ENCODE data around the gene CDKAL1.

DNA sequence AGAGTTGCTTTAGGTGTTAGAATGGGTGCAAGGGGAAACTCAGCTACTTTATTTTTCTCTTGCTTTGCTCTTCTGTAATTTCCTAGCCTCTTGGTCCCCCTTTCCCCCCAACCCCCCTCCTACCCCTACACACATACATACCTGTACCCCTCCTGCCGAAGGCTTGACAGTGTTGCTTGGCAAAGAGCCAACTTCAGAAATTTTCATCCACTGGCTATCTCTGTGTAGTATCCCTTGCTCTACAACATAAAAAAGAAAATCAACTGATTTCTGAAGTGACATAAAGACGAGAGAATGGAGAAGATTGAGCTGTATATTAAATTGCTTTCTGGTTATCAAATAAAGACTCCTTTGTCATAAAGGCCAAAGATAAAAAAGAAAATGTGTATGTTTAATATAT is 561.2 kb downstream of the CDKAL1 start:
- TF ChIP-seq, protein P1, sequence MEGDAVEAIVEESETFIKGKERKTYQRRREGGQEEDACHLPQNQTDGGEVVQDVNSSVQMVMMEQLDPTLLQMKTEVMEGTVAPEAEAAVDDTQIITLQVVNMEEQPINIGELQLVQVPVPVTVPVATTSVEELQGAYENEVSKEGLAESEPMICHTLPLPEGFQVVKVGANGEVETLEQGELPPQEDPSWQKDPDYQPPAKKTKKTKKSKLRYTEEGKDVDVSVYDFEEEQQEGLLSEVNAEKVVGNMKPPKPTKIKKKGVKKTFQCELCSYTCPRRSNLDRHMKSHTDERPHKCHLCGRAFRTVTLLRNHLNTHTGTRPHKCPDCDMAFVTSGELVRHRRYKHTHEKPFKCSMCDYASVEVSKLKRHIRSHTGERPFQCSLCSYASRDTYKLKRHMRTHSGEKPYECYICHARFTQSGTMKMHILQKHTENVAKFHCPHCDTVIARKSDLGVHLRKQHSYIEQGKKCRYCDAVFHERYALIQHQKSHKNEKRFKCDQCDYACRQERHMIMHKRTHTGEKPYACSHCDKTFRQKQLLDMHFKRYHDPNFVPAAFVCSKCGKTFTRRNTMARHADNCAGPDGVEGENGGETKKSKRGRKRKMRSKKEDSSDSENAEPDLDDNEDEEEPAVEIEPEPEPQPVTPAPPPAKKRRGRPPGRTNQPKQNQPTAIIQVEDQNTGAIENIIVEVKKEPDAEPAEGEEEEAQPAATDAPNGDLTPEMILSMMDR (IDR thresholded peaks at IDR 0.05; ENCODE audit: borderline replicate concordance, extremely low read depth, low read length, poor library complexity, severe bottlenecking) = no peak
- TF ChIP-seq EZH2 (IDR thresholded peaks at IDR 0.05; ENCODE audit: borderline replicate concordance, low read depth, low read length, severe bottlenecking) = no peak

All from DND-41 (cell line).